ENCODE data around the gene NGB.

Gene NGB

GRCh38 chr14:77238356-77238755, 32.6 kb downstream of the NGB start:
- no peak overlapping the region for H3K4me3 ChIP-seq (ENCODE audit: low read depth, low read length)
- TF ChIP-seq CTCF (IDR thresholded peaks at IDR 0.05; ENCODE audit: low read depth, low read length), result no peak

GRCh38 chr14:77236814-77237213, 34.2 kb downstream of the NGB start:
- H3K4me3 ChIP-seq (ENCODE audit: low read depth, low read length), result no peak overlapping the region
- no peak for TF ChIP-seq CTCF (IDR thresholded peaks at IDR 0.05; ENCODE audit: low read depth, low read length)

- no peak overlapping the region for H3K4me3 ChIP-seq (ENCODE audit: low read depth, low read length)
- no peak for TF ChIP-seq CTCF (IDR thresholded peaks at IDR 0.05; ENCODE audit: low read depth, low read length)
Measured at GRCh38 chr14:77231721-77232120, 39.3 kb downstream of the NGB start.

GRCh38 chr14:77230914-77231313, 40.1 kb downstream of the NGB start:
- no peak for TF ChIP-seq CTCF (IDR thresholded peaks at IDR 0.05; ENCODE audit: low read depth, low read length)
- H3K4me3 ChIP-seq (ENCODE audit: low read depth, low read length), result no peak overlapping the region

- TF ChIP-seq CTCF (IDR thresholded peaks at IDR 0.05; ENCODE audit: low read depth, low read length), result no peak
- no peak overlapping the region for H3K4me3 ChIP-seq (ENCODE audit: low read depth, low read length)
Measured at GRCh38 chr14:77228056-77228455, 43.0 kb downstream of the NGB start.

- H3K4me3 ChIP-seq (ENCODE audit: low read depth, low read length), result no peak overlapping the region
- no peak for TF ChIP-seq CTCF (IDR thresholded peaks at IDR 0.05; ENCODE audit: low read depth, low read length)
Measured at GRCh38 chr14:77225892-77226557, 45.0 kb downstream of the NGB start.

GRCh38 chr14:77225254-77225653, 45.8 kb downstream of the NGB start:
- no peak overlapping the region for H3K4me3 ChIP-seq (ENCODE audit: low read depth, low read length)
- TF ChIP-seq CTCF (IDR thresholded peaks at IDR 0.05; ENCODE audit: low read depth, low read length), result no peak

Measured in WI38 (cell line).